SH-SY5Y (cell line): ENCODE data around the gene RIC3.

Experiments used
- GATA2 ChIP-seq: IDR thresholded peaks from 2 replicates; pipeline ENCODE4 v1.6.1; 2011; ENCODE audit warnings: mild to moderate bottlenecking, low read depth, low read length
- GATA3 ChIP-seq: IDR thresholded peaks from 2 replicates; pipeline ENCODE4 v1.6.1; 2011; ENCODE audit warnings: low read depth, mild to moderate bottlenecking, low read length, moderate library complexity

DNA sequence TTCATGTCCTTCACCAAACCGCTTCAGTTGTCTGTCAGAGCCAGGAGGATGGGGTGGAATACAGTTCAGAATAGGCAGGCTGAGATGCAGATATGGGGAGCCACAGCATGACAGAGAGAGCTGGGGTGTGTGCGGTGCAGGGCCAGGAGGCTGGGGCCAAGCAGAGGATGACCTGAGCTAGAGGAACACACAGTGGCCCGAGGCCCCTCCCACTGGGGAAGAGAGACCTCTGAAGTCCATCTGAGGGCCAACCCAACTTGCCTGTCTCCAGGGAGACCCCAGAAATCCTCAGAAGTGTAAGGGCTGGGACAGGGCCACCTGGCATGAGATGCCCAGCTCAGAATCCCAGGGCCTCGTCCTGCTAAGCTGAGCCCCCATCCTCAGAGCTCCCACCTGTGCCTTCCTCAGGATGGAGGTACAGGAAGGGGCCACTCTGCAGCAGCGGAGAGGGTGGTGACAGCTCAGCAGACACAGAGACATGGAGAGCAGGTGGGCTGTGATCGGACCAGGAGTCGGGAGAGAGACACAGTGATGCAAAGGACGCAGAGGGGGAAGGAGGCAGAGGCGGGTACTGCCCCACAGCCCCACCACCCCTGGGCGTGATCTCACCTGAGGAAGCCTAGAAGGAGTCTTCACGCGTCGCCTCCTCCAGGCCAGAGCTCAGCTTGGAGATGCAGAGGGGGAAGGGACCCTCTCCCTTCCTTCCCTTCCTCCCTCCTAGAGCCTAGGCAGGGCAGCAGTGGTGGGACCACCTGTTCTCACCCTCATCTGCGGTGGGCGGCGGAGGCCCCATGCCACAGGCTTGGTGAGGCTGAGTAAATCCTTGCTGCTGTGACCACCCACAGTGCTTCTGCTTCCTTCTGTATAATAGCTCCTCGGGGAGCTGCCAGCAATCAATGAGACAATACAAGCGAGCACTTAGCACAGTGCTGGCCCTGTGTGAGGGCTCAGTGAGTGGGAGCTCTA, 96.9 kb downstream of the RIC3 start:
- no peak for TF ChIP-seq GATA2
- TF ChIP-seq GATA3, result no peak
